Osteocyte (in vitro differentiated cells): Measurements from ENCODE around the gene SOX1. TPM values are rescaled to one million over a fixed set of nuclear protein-coding genes. Genes with fewer than 3 reads are reported as not detected.

ENCODE experiments used
- DNase-seq: peaks from one replicate; pipeline ENCODE4 v3.0.0; 2021; ENCODE audit warnings: mixed read lengths; ENCODE audit not compliant: unreplicated experiment; ENCODE audit errors: extremely low spot score
- H3K27ac Mint-ChIP-seq: one replicate; pipeline ENCODE4 v1.8.0; 2021; ENCODE audit warnings: mild to moderate bottlenecking, mixed read lengths; ENCODE audit not compliant: unreplicated experiment
- H3K27me3 Mint-ChIP-seq: one replicate; pipeline ENCODE4 v1.8.0; 2021; ENCODE audit warnings: mixed read lengths; ENCODE audit not compliant: unreplicated experiment
- H3K36me3 Mint-ChIP-seq: one replicate; pipeline ENCODE4 v1.8.0; 2021; ENCODE audit warnings: mixed read lengths; ENCODE audit not compliant: unreplicated experiment
- H3K4me1 Mint-ChIP-seq: one replicate; pipeline ENCODE4 v1.8.0; 2021; ENCODE audit warnings: mixed read lengths; ENCODE audit not compliant: unreplicated experiment
- H3K4me3 Mint-ChIP-seq: one replicate; pipeline ENCODE4 v1.8.0; 2021; ENCODE audit warnings: mild to moderate bottlenecking, moderate library complexity, mixed read lengths; ENCODE audit not compliant: unreplicated experiment
- H3K9me3 Mint-ChIP-seq: one replicate; pipeline ENCODE4 v1.8.0; 2021; ENCODE audit warnings: mixed read lengths; ENCODE audit not compliant: unreplicated experiment
- CTCF ChIP-seq: fragments of 200-600 bp; sonication (generic); IDR thresholded peaks from 2 replicates; pipeline ENCODE4 v1.5.0; 2021; ENCODE audit warnings: antibody characterized with exemption, mild to moderate bottlenecking, moderate library complexity
- total RNA-seq: library from RNA; stranded (reverse); gene quantifications from 2 replicates; pipeline ENCODE4 v1.2.1, GENCODE V29; 2021

SOX1 gene
- total RNA-seq, 1 donor from 2014 or later = not detected

GRCh38 chr13:112119192-112120030 is 52.5 kb downstream of the SOX1 start:
- Mint-ChIP-seq H3K4me1 (no peaks in the 10 kb centered on the region), H3K9me3 (no peaks in the 10 kb centered on the region), H3K27ac (no peak overlapping the region), H3K4me3 (no peak overlapping the region), H3K36me3 (no peaks in the 10 kb centered on the region), H3K27me3 (peaks cover 4% of the 10 kb centered on the region)
- TF ChIP-seq CTCF = no peak
- peak; percentile 76 for DNase-seq

- no peak for TF ChIP-seq CTCF
- Mint-ChIP-seq H3K27ac (no peak overlapping the region), H3K36me3 (no peaks in the 10 kb centered on the region), H3K4me1 (no peaks in the 10 kb centered on the region), H3K4me3 (no peak overlapping the region), H3K9me3 (no peaks in the 10 kb centered on the region), H3K27me3 (peaks cover 5% of the 10 kb centered on the region)
- DNase-seq = no peak
Measured at GRCh38 chr13:112120031-112120373, 53.1 kb downstream of the SOX1 start.
